ENCODE results near the gene USP54. TPM values are rescaled to one million over a fixed set of nuclear protein-coding genes. Genes with fewer than 3 reads are reported as not detected.

Gene USP54, protein sequence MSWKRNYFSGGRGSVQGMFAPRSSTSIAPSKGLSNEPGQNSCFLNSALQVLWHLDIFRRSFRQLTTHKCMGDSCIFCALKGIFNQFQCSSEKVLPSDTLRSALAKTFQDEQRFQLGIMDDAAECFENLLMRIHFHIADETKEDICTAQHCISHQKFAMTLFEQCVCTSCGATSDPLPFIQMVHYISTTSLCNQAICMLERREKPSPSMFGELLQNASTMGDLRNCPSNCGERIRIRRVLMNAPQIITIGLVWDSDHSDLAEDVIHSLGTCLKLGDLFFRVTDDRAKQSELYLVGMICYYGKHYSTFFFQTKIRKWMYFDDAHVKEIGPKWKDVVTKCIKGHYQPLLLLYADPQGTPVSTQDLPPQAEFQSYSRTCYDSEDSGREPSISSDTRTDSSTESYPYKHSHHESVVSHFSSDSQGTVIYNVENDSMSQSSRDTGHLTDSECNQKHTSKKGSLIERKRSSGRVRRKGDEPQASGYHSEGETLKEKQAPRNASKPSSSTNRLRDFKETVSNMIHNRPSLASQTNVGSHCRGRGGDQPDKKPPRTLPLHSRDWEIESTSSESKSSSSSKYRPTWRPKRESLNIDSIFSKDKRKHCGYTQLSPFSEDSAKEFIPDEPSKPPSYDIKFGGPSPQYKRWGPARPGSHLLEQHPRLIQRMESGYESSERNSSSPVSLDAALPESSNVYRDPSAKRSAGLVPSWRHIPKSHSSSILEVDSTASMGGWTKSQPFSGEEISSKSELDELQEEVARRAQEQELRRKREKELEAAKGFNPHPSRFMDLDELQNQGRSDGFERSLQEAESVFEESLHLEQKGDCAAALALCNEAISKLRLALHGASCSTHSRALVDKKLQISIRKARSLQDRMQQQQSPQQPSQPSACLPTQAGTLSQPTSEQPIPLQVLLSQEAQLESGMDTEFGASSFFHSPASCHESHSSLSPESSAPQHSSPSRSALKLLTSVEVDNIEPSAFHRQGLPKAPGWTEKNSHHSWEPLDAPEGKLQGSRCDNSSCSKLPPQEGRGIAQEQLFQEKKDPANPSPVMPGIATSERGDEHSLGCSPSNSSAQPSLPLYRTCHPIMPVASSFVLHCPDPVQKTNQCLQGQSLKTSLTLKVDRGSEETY (N-terminal part only)
- total RNA-seq, result 1 to 10 TPM; 4.3 to 4.5 TPM

DNA sequence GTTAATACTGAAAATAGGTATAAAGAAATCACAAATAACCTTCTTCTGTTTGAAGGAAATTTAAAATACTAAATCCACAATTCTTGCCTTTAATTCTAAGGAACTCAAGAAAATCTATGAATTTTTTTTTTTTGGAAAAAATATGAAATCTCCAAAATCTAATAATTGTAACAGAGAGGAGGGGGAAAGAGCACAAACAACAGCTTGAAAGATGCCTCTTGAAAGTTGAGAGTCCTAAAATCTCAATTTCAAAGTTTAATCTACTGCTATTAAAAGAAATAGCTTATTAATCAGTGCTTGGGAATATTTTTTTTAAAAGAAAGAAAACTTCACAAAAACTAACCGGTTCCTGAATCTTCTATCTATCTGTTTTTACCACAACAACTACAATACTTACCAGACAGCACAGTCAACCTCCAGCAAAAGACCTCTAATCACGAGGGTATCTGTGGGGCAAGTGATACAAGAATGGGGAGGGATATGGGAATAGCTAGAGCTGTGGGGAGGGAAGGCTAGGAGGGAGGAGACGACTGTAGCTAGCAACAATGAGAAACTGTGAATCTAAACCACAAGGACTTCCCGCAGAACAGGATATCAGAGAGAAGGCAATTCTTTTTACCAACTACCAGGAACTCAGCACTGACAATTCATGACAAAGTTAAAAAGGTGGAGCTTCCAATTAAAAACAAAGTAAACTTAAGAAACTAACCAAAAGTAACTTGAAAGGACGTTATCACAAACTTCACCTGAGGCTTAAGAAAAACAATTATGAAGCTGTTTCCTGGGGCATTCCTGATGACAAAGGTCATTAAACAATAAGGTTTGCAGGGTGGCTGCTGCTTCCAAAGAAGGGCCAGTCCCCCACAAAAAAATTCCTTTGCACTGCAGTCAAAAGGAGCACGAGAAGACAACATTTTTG is at the start of gene USP54:
Gene USP54 (minus strand): TSS at position 462 of the 919 bp plus-strand sequence. CDS start 15,684 bp downstream, outside the sequence.
- H3K4me1 Mint-ChIP-seq, result peaks cover 15% of the 10 kb centered on the region
- POLR2A ChIA-PET, result interaction anchor here (1.0 kb wide), 1 partner anchor 20 kb away, joined by 4 read pairs; no protein-coding TSS in a partner anchor
- CTCF ChIA-PET, result interaction anchor here (0.5 to 1.5 kb wide), 6 partner anchors 17 to 1250 kb away, joined by 3 to 9 read pairs (median 4); no protein-coding TSS in a partner anchor
- H3K9me3 Mint-ChIP-seq (ENCODE audit: low read depth), result no peaks in the 10 kb centered on the region
- intact Hi-C loops (cut with DNase I, micrococcal nuclease), result no loop called here
- H3K36me3 Mint-ChIP-seq (ENCODE audit: low read depth), result no peaks in the 10 kb centered on the region
- H3K27ac Mint-ChIP-seq, result peak within 1 kb of the TSS; percentile 72
- H3K27me3 Mint-ChIP-seq, result peaks cover 2% of the 10 kb centered on the region
- DNase-seq (no peak), ATAC-seq (peak; percentile 69)
- peak within 1 kb of the TSS; percentile 17 for H3K4me3 Mint-ChIP-seq

DNA sequence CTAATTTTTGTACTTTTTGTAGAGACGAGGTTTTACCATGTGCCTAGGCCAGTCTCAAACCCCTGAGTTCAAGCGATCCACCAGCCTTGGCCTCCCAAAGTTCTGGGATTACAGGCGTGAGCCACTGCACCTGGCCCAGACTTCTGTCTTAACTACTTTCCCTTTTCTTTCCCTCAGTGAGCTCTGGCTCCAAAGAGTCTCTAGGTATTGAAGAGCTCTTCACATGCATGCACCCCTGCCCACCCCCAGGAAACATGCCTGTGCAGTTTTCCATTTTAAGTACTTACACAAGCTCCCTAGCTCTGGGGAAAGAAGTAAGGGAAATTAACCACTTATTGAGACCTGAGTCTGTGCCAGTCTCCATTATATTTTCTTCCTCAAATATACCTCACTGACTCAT is 48.1 kb upstream of the USP54 start:
- DNase-seq, result no peak
- peaks cover 6% of the 10 kb centered on the region for H3K4me1 Mint-ChIP-seq
- POLR2A ChIA-PET, result no interaction called here
- no peak overlapping the region for H3K4me3 Mint-ChIP-seq
- ATAC-seq, result no peak
- intact Hi-C loops (cut with DNase I, micrococcal nuclease), result no loop called here
- H3K27ac Mint-ChIP-seq, result no peak overlapping the region
- no peaks in the 10 kb centered on the region for H3K36me3 Mint-ChIP-seq (ENCODE audit: low read depth)
- no peaks in the 10 kb centered on the region for H3K9me3 Mint-ChIP-seq (ENCODE audit: low read depth)
- H3K27me3 Mint-ChIP-seq, result no peaks in the 10 kb centered on the region
- CTCF ChIA-PET, result interaction anchor here (1.2 kb wide), 1 partner anchor 108 kb away, joined by 3 read pairs; no protein-coding TSS in a partner anchor

DNA sequence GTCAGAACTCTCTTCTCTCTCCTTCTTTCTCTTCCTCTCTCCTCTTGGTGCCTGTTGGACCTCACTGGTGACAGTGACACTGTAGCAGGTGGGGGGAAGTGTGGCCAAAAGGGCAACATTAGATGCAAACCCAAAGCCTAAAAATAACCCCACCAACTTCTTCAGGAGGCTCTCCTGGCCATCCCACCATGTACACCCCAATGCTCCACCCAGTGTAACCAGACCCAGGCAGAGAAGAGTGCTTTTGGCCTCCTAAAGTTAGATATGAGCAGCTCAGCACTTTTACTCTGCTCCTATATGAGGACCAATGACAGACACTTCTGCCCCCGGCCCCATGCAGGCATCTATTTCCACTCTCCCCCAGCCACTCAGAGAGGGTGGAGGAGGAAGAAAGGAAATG is 44.6 kb upstream of the USP54 start:
- H3K36me3 Mint-ChIP-seq (ENCODE audit: low read depth), result no peaks in the 10 kb centered on the region
- no peak overlapping the region for H3K27ac Mint-ChIP-seq
- intact Hi-C loops (cut with DNase I, micrococcal nuclease), result no loop called here
- CTCF ChIA-PET, result interaction anchor here (0.6 to 1.7 kb wide), 4 partner anchors 8 to 164 kb away, joined by 3 to 8 read pairs (median 3); no protein-coding TSS in a partner anchor
- no peaks in the 10 kb centered on the region for H3K9me3 Mint-ChIP-seq (ENCODE audit: low read depth)
- POLR2A ChIA-PET, result interaction anchor here (0.7 kb wide), 1 partner anchor 22 kb away, joined by 3 read pairs; no protein-coding TSS in a partner anchor
- H3K27me3 Mint-ChIP-seq, result no peaks in the 10 kb centered on the region
- H3K4me3 Mint-ChIP-seq, result no peak overlapping the region
- ATAC-seq, result no peak
- no peaks in the 10 kb centered on the region for H3K4me1 Mint-ChIP-seq
- no peak for DNase-seq

DNA sequence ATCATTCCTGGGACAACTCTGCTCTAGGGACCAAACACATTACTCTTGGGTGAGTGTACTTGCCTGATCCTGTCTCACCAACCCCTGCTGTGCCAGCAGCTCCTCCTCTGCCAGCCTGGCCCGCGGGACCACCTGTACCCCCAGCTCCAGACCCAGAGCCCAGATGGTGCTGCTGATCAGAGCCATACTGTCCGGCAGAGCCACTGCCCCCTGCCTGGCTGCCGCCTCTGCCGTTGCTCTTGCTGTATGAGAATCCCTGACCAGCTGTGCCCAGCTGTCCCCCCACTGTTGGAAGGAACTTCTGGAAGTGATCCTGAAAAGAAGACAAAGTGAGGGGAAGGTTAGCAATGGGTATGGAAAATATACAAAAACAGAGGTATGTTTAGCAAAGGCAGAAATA is 43.3 kb upstream of the USP54 start:
- Mint-ChIP-seq H3K4me3 (no peak overlapping the region), H3K9me3 (ENCODE audit: low read depth) (no peaks in the 10 kb centered on the region), H3K4me1 (no peaks in the 10 kb centered on the region), H3K27me3 (no peaks in the 10 kb centered on the region), H3K27ac (no peak overlapping the region), H3K36me3 (ENCODE audit: low read depth) (no peaks in the 10 kb centered on the region)
- DNase-seq (no peak), ATAC-seq (no peak)
- ChIA-PET CTCF (interaction anchor here (0.6 kb wide), 1 partner anchor 20 kb away, joined by 3 read pairs; no protein-coding TSS in a partner anchor), POLR2A (no interaction called here)
- intact Hi-C loops (cut with DNase I, micrococcal nuclease), result no loop called here

DNA sequence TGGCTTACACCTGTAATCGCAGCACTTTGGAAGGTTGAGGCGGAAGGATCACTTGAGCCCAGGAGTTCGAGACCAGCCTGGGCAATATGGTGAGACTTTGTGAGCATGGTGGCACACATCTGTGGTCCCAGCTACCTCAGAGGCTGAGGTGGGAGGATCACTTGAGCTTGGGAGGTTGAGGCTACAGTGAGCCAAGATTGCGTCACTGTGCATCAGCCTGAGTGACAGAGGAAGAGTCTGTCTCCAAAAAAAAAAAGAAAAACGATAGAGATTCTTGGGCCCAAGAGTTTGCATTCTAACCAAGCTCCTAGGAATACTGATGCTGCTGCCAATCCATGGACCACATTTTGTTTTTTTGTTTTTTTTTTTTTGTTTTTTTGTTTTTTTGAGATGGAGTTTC is 38.0 kb upstream of the USP54 start:
- no peaks in the 10 kb centered on the region for H3K27me3 Mint-ChIP-seq
- DNase-seq, result no peak
- no peak overlapping the region for H3K4me3 Mint-ChIP-seq
- H3K27ac Mint-ChIP-seq, result no peak overlapping the region
- ChIA-PET POLR2A (interaction anchor here (0.6 kb wide), 2 partner anchors 532 to 1349 kb away, joined by 3 to 7 read pairs; partner anchors contain the start of gene P4HA1), CTCF (interaction anchor here (0.6 to 4.6 kb wide), 4 partner anchors 11 to 215 kb away, joined by 3 to 22 read pairs (median 4); partner anchors contain the start of gene ANXA7)
- peaks cover 5% of the 10 kb centered on the region for H3K36me3 Mint-ChIP-seq (ENCODE audit: low read depth)
- no peak for ATAC-seq
- no peaks in the 10 kb centered on the region for H3K9me3 Mint-ChIP-seq (ENCODE audit: low read depth)
- peaks cover 19% of the 10 kb centered on the region for H3K4me1 Mint-ChIP-seq
- intact Hi-C loops (cut with DNase I, micrococcal nuclease), result loop anchor here in 1 of 2 experiments (5.0 kb wide), 2 partner anchors 143 to 1198 kb away; partner anchors contain the start of gene KAT6B

DNA sequence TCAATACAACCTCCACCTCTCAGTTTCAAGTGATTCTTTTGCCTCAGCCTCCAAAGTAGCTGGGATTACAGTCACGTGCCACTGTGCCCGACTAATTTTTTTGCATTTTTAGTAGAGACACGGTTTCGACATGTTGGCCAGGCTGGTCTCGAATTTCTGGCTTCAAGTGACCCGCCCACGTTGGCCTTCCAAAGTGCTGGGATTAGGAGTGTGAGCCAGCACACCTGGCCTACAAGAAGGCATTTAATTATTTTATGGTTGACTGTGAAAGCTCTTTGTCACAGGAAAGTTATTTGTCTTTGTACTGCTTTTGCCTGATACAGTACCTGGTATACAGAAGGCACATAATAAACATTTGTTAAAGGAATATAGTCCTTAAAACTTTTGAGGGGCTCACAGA is 37.3 kb upstream of the USP54 start:
- H3K27me3 Mint-ChIP-seq, result no peaks in the 10 kb centered on the region
- ATAC-seq, result no peak
- no peak overlapping the region for H3K27ac Mint-ChIP-seq
- CTCF ChIA-PET, result interaction anchor here (0.6 to 4.6 kb wide), 3 partner anchors 16 to 218 kb away, joined by 3 to 22 read pairs (median 4); no protein-coding TSS in a partner anchor
- intact Hi-C loops (cut with DNase I, micrococcal nuclease), result loop anchor here in 1 of 2 experiments (5.0 kb wide), 2 partner anchors 144 to 1199 kb away; partner anchors contain the start of gene KAT6B
- peaks cover 5% of the 10 kb centered on the region for H3K36me3 Mint-ChIP-seq (ENCODE audit: low read depth)
- DNase-seq, result no peak
- H3K9me3 Mint-ChIP-seq (ENCODE audit: low read depth), result no peaks in the 10 kb centered on the region
- POLR2A ChIA-PET, result no interaction called here
- H3K4me1 Mint-ChIP-seq, result peaks cover 19% of the 10 kb centered on the region
- no peak overlapping the region for H3K4me3 Mint-ChIP-seq

DNA sequence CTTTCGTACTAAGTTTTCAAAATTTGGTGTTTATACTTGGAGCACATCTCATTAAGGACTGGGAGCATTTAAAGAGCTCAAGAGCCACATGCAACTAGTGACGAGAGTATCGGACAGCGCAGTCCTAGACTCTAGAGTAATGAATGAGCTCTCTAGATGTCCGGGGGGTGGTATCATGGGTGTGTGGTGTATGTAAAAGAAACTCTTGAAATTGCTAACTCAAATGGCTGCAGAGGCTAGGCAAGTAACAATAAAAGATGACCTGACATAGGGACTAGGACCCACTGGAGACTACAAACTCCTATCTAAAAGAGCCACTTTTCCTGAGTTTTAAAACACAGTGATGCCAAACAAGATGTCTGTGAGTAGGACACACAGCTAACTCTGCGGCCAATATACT is 36.2 kb upstream of the USP54 start:
- DNase-seq (no peak), ATAC-seq (no peak)
- Mint-ChIP-seq H3K4me3 (peak overlapping the region; percentile 96), H3K27ac (no peak overlapping the region), H3K9me3 (ENCODE audit: low read depth) (no peaks in the 10 kb centered on the region), H3K4me1 (peaks cover 19% of the 10 kb centered on the region), H3K36me3 (ENCODE audit: low read depth) (peaks cover 5% of the 10 kb centered on the region), H3K27me3 (no peaks in the 10 kb centered on the region)
- intact Hi-C loops (cut with DNase I, micrococcal nuclease), result loop anchor here in 1 of 2 experiments (5.0 kb wide), 2 partner anchors 145 to 1200 kb away; partner anchors contain the start of gene KAT6B
- POLR2A ChIA-PET, result interaction anchor here (0.6 to 1.3 kb wide), 3 partner anchors 17 to 1554 kb away, joined by 3 to 4 read pairs (median 3); partner anchors contain the start of gene P4HA1
- CTCF ChIA-PET, result interaction anchor here (0.6 to 4.6 kb wide), 2 partner anchors 17 to 1753 kb away, joined by 3 to 22 read pairs; no protein-coding TSS in a partner anchor

DNA sequence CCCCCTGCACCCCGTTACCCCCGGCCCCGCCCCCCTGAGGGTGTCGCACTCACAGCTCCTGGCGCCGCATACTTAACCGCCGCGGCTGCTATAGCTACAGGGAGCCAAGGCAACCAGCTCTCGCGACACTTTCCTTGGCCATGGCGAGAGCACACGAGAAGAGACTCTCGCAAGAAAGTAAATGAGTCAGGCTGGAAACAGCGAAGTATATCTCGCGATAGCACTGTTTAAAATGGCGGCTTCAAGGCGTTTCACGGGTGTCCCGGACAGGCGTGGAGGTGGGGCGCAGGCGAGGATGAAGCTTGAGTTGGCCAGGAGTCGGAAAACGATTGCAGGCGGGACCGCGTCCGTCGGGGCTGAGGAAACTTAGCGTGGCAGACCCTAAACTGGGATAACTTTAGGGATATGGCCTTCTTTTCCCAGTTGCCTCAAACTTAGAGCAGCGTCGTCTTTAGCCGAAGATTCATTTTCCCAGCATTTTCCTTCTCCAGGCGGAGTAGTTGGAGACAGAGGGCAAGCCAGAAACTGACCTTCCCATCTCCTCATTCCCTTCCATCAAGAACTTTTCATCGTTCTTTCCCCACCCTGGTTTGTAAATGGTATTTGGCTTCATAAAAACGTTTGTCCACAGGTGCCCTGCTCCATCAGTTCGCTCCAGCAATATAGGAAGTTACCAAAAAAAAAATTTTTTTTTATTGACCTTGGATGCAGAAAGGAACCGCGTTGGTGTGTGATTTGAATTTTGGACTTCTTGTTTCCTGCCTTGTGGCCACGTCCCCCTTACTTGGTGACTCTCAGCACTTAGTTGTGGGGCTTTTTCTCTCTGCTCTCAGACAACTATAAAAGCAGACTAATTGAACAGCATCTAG is 35.0 kb upstream of the USP54 start:
- ChIA-PET CTCF (interaction anchor here (1.4 to 4.6 kb wide), 3 partner anchors 18 to 97 kb away, joined by 4 to 22 read pairs (median 6); no protein-coding TSS in a partner anchor), POLR2A (interaction anchor here (0.6 to 1.9 kb wide), 4 partner anchors 131 to 537 kb away, joined by 3 to 6 read pairs (median 6); partner anchors contain the start of genes DNAJC9, MRPS16 and PPP3CB)
- H3K9me3 Mint-ChIP-seq (ENCODE audit: low read depth), result no peaks in the 10 kb centered on the region
- no peaks in the 10 kb centered on the region for H3K27me3 Mint-ChIP-seq
- peaks cover 19% of the 10 kb centered on the region for H3K4me1 Mint-ChIP-seq
- H3K36me3 Mint-ChIP-seq (ENCODE audit: low read depth), result peaks cover 5% of the 10 kb centered on the region
- intact Hi-C loops (cut with DNase I, micrococcal nuclease), result loop anchor here (1.0 to 5.0 kb wide), 14 partner anchors 104 to 1201 kb away; partner anchors contain the start of genes MRPS16 (in 2 of the 2), ANXA7 (in 1 of the 2), CFAP70 (in 1 of the 2) and DNAJC9 (in 1 of the 2)
- ATAC-seq (peak; percentile 99), DNase-seq (peak; percentile 97)
- H3K27ac Mint-ChIP-seq, result peak overlapping the region; percentile 98
- peak overlapping the region; percentile 96 for H3K4me3 Mint-ChIP-seq

All from activated CD4-positive, alpha-beta T cell treated with anti-CD3 and anti-CD28 coated beads for 36 hours (primary cell).